Prostate gland (tissue), 2 donors: Measurements from ENCODE around the gene AFTPH.
A peak's percentile ranks its signal among the peaks of the same experiment; 100 is the strongest.

Source experiments
- POLR2A ChIP-seq: fragments of 450-650 bp; IDR thresholded peaks from one replicate; pipeline ENCODE4 v1.6.1; 2016; ENCODE audit warnings: antibody characterized with exemption, mild to moderate bottlenecking
- TF ChIP-seq, protein P1 (sequence below), 4 experiments: fragments of 200-600 bp in 2 of 4; fragments of 450-650 bp in 2 of 4; sonication (generic) in 2 of 4; IDR thresholded peaks; 1 replicate in 3 of 4; 2 replicates in 1 of 4; pipeline ENCODE4 v1.5.1; 2016 to 2019; ENCODE audit warnings: antibody characterized with exemption in 4 of 4, mild to moderate bottlenecking in 2 of 4, moderate library complexity in 2 of 4

DNA sequence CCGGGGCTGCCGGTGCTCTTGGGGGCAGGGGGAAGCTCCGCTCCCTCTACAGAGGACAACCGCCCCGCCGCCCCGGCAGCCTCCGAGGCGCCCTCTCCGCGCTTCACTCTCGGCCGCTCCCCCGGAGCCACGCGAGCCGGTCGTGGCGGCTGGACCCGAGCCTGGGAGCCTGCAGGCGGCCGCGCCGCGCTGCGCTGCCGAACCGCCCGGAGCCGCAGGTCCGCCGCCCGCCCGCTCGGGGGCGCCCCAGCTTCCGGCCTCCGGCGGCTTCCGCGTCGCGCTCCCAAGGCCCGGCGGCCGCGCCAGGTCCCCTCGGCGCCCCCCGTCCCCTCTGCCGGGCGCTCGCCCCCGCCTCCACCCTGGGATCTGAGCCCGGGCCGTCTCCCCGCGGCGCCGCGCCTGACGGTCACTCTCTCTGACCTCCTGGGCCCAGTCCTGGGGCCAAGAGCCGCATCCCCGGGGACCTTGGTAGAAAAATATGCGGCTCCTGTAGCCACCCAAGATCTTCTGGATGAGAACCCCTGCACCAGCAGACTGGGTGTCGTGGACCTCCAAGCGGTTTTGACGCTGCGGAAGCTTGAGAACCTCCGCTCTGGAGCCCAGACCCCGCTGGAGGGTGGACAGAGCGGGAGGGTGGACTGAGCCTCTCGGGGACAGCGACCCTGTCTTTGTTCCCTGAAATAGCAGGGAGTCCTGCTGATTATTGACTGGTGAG is 85.3 kb downstream of the AFTPH start:
- TF ChIP-seq, protein P1, sequence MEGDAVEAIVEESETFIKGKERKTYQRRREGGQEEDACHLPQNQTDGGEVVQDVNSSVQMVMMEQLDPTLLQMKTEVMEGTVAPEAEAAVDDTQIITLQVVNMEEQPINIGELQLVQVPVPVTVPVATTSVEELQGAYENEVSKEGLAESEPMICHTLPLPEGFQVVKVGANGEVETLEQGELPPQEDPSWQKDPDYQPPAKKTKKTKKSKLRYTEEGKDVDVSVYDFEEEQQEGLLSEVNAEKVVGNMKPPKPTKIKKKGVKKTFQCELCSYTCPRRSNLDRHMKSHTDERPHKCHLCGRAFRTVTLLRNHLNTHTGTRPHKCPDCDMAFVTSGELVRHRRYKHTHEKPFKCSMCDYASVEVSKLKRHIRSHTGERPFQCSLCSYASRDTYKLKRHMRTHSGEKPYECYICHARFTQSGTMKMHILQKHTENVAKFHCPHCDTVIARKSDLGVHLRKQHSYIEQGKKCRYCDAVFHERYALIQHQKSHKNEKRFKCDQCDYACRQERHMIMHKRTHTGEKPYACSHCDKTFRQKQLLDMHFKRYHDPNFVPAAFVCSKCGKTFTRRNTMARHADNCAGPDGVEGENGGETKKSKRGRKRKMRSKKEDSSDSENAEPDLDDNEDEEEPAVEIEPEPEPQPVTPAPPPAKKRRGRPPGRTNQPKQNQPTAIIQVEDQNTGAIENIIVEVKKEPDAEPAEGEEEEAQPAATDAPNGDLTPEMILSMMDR (IDR thresholded peaks at IDR 0.05), result peak in 3 of 4 experiments; percentile 4 to 73 (median 28)
- no peak for TF ChIP-seq POLR2A
